Stimulated activated CD8-positive, alpha-beta memory T cell treated with anti-CD3 and anti-CD28 coated beads, Interleukin-15, amount 100 ng/mL, for 24 hours (primary cell): ENCODE measurements around the gene ADRA2C.

ENCODE experiments used
- DNase-seq: peaks from one replicate; pipeline ENCODE4 v3.0.0-alpha.2; 2020; ENCODE audit warnings: low read depth

Gene ADRA2C

GRCh38 chr4:3733195-3733594, 33.0 kb upstream of the ADRA2C start:
- no peak for DNase-seq

- DNase-seq: no peak
Measured at GRCh38 chr4:3735196-3735595, 31.0 kb upstream of the ADRA2C start.

- no peak for DNase-seq
Measured at GRCh38 chr4:3736290-3736689, 29.9 kb upstream of the ADRA2C start.

- no peak for DNase-seq
Measured at GRCh38 chr4:3736806-3737205, 29.4 kb upstream of the ADRA2C start.

GRCh38 chr4:3739577-3739976, 26.6 kb upstream of the ADRA2C start:
- no peak for DNase-seq

GRCh38 chr4:3740256-3740655, 25.9 kb upstream of the ADRA2C start:
- DNase-seq: no peak

- no peak for DNase-seq
Measured at GRCh38 chr4:3741217-3742011, 24.8 kb upstream of the ADRA2C start.

GRCh38 chr4:3742610-3743009, 23.6 kb upstream of the ADRA2C start:
- no peak for DNase-seq

- DNase-seq: no peak
Measured at GRCh38 chr4:3744232-3744631, 22.0 kb upstream of the ADRA2C start.

- no peak for DNase-seq
Measured at GRCh38 chr4:3744901-3745300, 21.3 kb upstream of the ADRA2C start.

- no peak for DNase-seq
Measured at GRCh38 chr4:3745886-3746656, 20.1 kb upstream of the ADRA2C start.

GRCh38 chr4:3746701-3747580, 19.2 kb upstream of the ADRA2C start:
- DNase-seq: no peak

- DNase-seq: no peak
Measured at GRCh38 chr4:3747581-3747904, 18.6 kb upstream of the ADRA2C start.

GRCh38 chr4:3748136-3748898, 17.9 kb upstream of the ADRA2C start:
- no peak for DNase-seq

- no peak for DNase-seq
Measured at GRCh38 chr4:3749081-3749480, 17.1 kb upstream of the ADRA2C start.

GRCh38 chr4:3750334-3750733, 15.9 kb upstream of the ADRA2C start:
- no peak for DNase-seq

GRCh38 chr4:3752022-3752421, 14.2 kb upstream of the ADRA2C start:
- no peak for DNase-seq

- no peak for DNase-seq
Measured at GRCh38 chr4:3753726-3754412, 12.3 kb upstream of the ADRA2C start.

- DNase-seq: no peak
Measured at GRCh38 chr4:3756343-3757059, 9.7 kb upstream of the ADRA2C start.

GRCh38 chr4:3759236-3759635, 6.9 kb upstream of the ADRA2C start:
- no peak for DNase-seq

GRCh38 chr4:3760346-3760745, 5.8 kb upstream of the ADRA2C start:
- no peak for DNase-seq
